ENCODE measurements around the gene ACOT7. TPM values are rescaled to one million over a fixed set of nuclear protein-coding genes. Genes with fewer than 3 reads are reported as not detected.
A peak's percentile ranks its signal among the peaks of the same experiment; 100 is the strongest.

The ACOT7 gene
- polyA plus RNA-seq, 1 experiment, result 157 TPM

DNA sequence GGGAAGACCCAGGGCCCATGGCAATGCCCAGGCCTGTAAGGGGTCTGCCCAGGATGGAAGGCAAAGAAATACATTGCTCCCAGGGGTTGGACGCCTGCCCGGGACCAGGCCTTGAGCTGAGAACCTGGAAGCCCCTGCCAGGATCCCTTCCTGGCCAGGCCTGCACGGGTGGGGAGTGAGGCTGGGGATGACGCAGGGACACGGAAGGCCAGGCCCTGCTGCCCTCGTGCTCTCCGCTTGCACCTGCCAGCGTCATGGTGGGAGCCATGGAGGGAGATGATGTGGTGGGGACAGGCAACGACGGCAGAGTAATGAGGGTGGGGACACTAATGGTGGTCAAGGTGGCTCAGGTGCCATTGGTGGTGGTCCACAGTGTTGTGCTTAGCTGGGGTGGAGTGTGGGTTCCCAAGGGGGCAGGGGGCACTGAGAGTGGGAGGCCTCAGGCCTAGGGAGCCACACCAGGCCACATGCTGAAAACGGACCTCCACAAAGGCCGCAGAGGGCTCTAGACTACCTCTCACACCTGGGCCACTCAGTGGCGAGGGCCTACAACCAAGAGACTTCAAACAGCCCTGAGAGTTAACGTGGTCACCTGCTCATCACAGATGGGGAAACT, 145.3 kb downstream of the ACOT7 start:
- no peak for DNase-seq (ENCODE audit: low read depth)
- Histone ChIP-seq H3K36me3 (ENCODE audit: control insufficient read depth, insufficient read depth, low read length) (no peaks in the 10 kb centered on the region; the same call in 1 of the 2 replicates), H3K4me3 (ENCODE audit: low read depth, low read length) (no peak overlapping the region), H3K27me3 (ENCODE audit: control insufficient read depth, insufficient read depth, low read length) (peaks cover 12% of the 10 kb centered on the region)
- TF ChIP-seq CTCF (IDR thresholded peaks at IDR 0.05; ENCODE audit: insufficient read depth, low read depth, low read length), result no peak
- ChIA-PET CTCF (interaction anchor here (0.7 to 9.1 kb wide), 13 partner anchors 13 to 228 kb away, joined by 3 to 264 read pairs (median 3); partner anchors contain the start of gene ICMT), POLR2A (no interaction called here)

DNA sequence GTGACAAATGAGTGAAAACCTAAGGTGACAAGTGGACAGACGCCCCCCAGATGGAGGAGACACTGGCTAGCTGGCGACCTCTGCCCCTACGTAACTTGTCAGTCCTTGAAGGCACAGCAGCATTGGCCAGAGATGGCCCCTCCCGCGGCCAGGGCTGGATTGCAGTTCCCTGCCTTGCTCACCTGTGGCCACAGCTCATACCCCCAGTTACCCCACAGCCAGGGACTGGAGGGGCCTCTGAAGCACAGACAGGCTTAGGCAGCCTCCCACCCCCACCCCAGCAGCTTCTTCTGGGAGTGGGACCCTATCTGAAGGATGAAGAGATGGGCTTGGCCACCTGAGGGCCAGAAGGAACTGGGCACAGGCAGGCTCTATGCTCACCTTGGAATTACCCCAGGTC, 145.9 kb downstream of the ACOT7 start:
- ChIA-PET POLR2A (no interaction called here), CTCF (interaction anchor here (0.7 to 9.1 kb wide), 38 partner anchors 8 to 229 kb away, joined by 3 to 264 read pairs (median 5); partner anchors contain the start of gene ICMT)
- no peak for DNase-seq (ENCODE audit: low read depth)
- TF ChIP-seq CTCF (IDR thresholded peaks at IDR 0.05; ENCODE audit: insufficient read depth, low read depth, low read length), result no peak
- H3K4me3 ChIP-seq (ENCODE audit: low read depth, low read length), result no peak overlapping the region
- peaks cover 18% of the 10 kb centered on the region for H3K27me3 ChIP-seq (ENCODE audit: control insufficient read depth, insufficient read depth, low read length)
- no peaks in the 10 kb centered on the region; the same call in 1 of the 2 replicates for H3K36me3 ChIP-seq (ENCODE audit: control insufficient read depth, insufficient read depth, low read length)

- Histone ChIP-seq H3K4me3 (ENCODE audit: low read depth, low read length) (no peak overlapping the region), H3K27me3 (ENCODE audit: control insufficient read depth, insufficient read depth, low read length) (peaks cover 19% of the 10 kb centered on the region), H3K36me3 (ENCODE audit: control insufficient read depth, insufficient read depth, low read length) (no peaks in the 10 kb centered on the region; the same call in 1 of the 2 replicates)
- TF ChIP-seq CTCF (IDR thresholded peaks at IDR 0.05; ENCODE audit: insufficient read depth, low read depth, low read length), result peak; percentile 90
- POLR2A ChIA-PET, result no interaction called here
- CTCF ChIA-PET, result interaction anchor here (0.5 to 9.1 kb wide), 65 partner anchors 9 to 736 kb away, joined by 3 to 264 read pairs (median 5); partner anchors contain the start of genes ICMT and RPL22
- no peak for DNase-seq (ENCODE audit: low read depth)
Measured at GRCh38 chr1:6246497-6247467, 146.8 kb downstream of the ACOT7 start.

GRCh38 chr1:6245869-6246496, 147.6 kb downstream of the ACOT7 start:
- no peaks in the 10 kb centered on the region for H3K36me3 ChIP-seq (ENCODE audit: control insufficient read depth, insufficient read depth, low read length)
- POLR2A ChIA-PET, result no interaction called here
- TF ChIP-seq CTCF (IDR thresholded peaks at IDR 0.05; ENCODE audit: insufficient read depth, low read depth, low read length), result no peak
- H3K4me3 ChIP-seq (ENCODE audit: low read depth, low read length), result peak overlapping the region; percentile 32
- no peak for DNase-seq (ENCODE audit: low read depth)
- CTCF ChIA-PET, result interaction anchor here (0.5 to 9.1 kb wide), 52 partner anchors 10 to 736 kb away, joined by 3 to 264 read pairs (median 6); partner anchors contain the start of genes ICMT and RPL22
- H3K27me3 ChIP-seq (ENCODE audit: control insufficient read depth, insufficient read depth, low read length), result peaks cover 25% of the 10 kb centered on the region

Data from BJ (cell line).